Mesendoderm (in vitro differentiated cells): ENCODE data around the gene SSUH2.

ENCODE experiments used
- DNase-seq: peaks from one replicate; pipeline ENCODE4 v3.0.0; 2013
- H2AK5ac ChIP-seq: 2 replicates; pipeline ENCODE4 v1.6.1; 2013; ENCODE audit warnings: low read length, inconsistent platforms
- H2BK120ac ChIP-seq: 2 replicates; pipeline ENCODE4 v1.6.1; 2013; ENCODE audit warnings: low read depth, mild to moderate bottlenecking, low read length, moderate library complexity, mixed read lengths
- H2BK15ac ChIP-seq: replicated peaks from 2 replicates; pipeline ENCODE4 v1.6.1; 2013; ENCODE audit warnings: low read depth, mild to moderate bottlenecking, moderate library complexity
- H2BK5ac ChIP-seq: 2 replicates; pipeline ENCODE4 v1.6.1; 2013; ENCODE audit warnings: low read length, inconsistent platforms
- H3K18ac ChIP-seq: 2 replicates; pipeline ENCODE4 v1.6.1; 2013; ENCODE audit warnings: mild to moderate bottlenecking, low read length, mixed read lengths
- H3K23ac ChIP-seq: one replicate; pipeline ENCODE4 v1.6.1; 2013; ENCODE audit warnings: low read length
- H3K27ac ChIP-seq: 2 replicates; pipeline ENCODE4 v1.5.1; 2013; ENCODE audit warnings: low read depth, mild to moderate bottlenecking, inconsistent platforms, low read length, moderate library complexity
- H3K27me3 ChIP-seq: 2 replicates; pipeline ENCODE4 v1.6.1; 2013; ENCODE audit warnings: low read length, control low read depth, mild to moderate bottlenecking, inconsistent platforms; ENCODE audit not compliant: insufficient read depth, poor library complexity
- H3K36me3 ChIP-seq: 2 replicates; pipeline ENCODE4 v1.6.1; 2013; ENCODE audit warnings: low read length, inconsistent platforms; ENCODE audit not compliant: control insufficient read depth, insufficient read depth
- H3K4ac ChIP-seq: one replicate; pipeline ENCODE4 v1.6.1; 2013; ENCODE audit warnings: low read depth, mild to moderate bottlenecking, low read length, moderate library complexity
- H3K4me1 ChIP-seq: 2 replicates; pipeline ENCODE4 v1.6.1; 2013; ENCODE audit warnings: low read depth, low read length, inconsistent platforms; ENCODE audit not compliant: control insufficient read depth
- H3K4me2 ChIP-seq: 2 replicates; pipeline ENCODE4 v1.6.1; 2013; ENCODE audit warnings: low read length
- H3K4me3 ChIP-seq: 2 replicates; pipeline ENCODE4 v1.5.1; 2013; ENCODE audit warnings: mild to moderate bottlenecking, low read length
- H3K56ac ChIP-seq: one replicate; pipeline ENCODE4 v1.6.1; 2013; ENCODE audit warnings: low read length
- H3K79me1 ChIP-seq: 2 replicates; pipeline ENCODE4 v1.6.1; 2013; ENCODE audit warnings: low read length, inconsistent platforms
- H3K79me2 ChIP-seq: 2 replicates; pipeline ENCODE4 v1.6.1; 2013; ENCODE audit warnings: mild to moderate bottlenecking, low read length; ENCODE audit not compliant: control insufficient read depth, insufficient read depth
- H3K9ac ChIP-seq: 2 replicates; pipeline ENCODE4 v1.6.1; 2013; ENCODE audit warnings: low read length, inconsistent platforms
- H4K5ac ChIP-seq: one replicate; pipeline ENCODE4 v1.6.1; 2013; ENCODE audit warnings: low read length
- H4K8ac ChIP-seq: one replicate; pipeline ENCODE4 v1.6.1; 2013; ENCODE audit warnings: low read depth, mild to moderate bottlenecking, control low read depth, low read length, moderate library complexity
- WGBS: extraction: QIAGEN DNeasy Blood & Tissue Kit; methylation state at CpG from one replicate; pipeline ENCODE4 v1.1.7; 2013; ENCODE audit warnings: low lambda C conversion rate, missing lambda C conversion rate; ENCODE audit not compliant: insufficient coverage; ENCODE audit errors: extremely low coverage; 5-methylcytosine and 5-hydroxymethylcytosine counted together

SSUH2 gene

GRCh38 chr3:8641472-8641871 is 3.1 kb downstream of the SSUH2 start:
- Histone ChIP-seq H3K4me3 (no peak overlapping the region), H3K9ac (no peak overlapping the region), H3K79me1 (no peaks in the 10 kb centered on the region), H4K5ac (no peak overlapping the region), H3K4me2 (no peak overlapping the region), H4K8ac (no peak overlapping the region), H2BK15ac (no peak overlapping the region), H3K79me2 (no peaks in the 10 kb centered on the region), H3K18ac (no peak overlapping the region), H2BK5ac (no peak overlapping the region), H2BK120ac (no peak overlapping the region), H3K4ac (no peak overlapping the region), H3K36me3 (no peaks in the 10 kb centered on the region), H3K27me3 (no peaks in the 10 kb centered on the region), H3K4me1 (no peaks in the 10 kb centered on the region), H2AK5ac (no peak overlapping the region), H3K23ac (no peak overlapping the region), H3K56ac (no peak overlapping the region), H3K27ac (no peak overlapping the region)
- WGBS, result no CpG with 5 or more reads among the region's 7 CpGs
- DNase-seq, result no peak

- Histone ChIP-seq H3K27me3 (no peaks in the 10 kb centered on the region), H4K5ac (no peak overlapping the region), H2BK120ac (no peak overlapping the region), H3K4ac (no peak overlapping the region), H4K8ac (no peak overlapping the region), H3K36me3 (no peaks in the 10 kb centered on the region), H3K4me3 (no peak overlapping the region), H3K23ac (no peak overlapping the region), H3K27ac (no peak overlapping the region), H3K4me1 (no peaks in the 10 kb centered on the region), H3K9ac (no peak overlapping the region), H2BK5ac (no peak overlapping the region), H2BK15ac (no peak overlapping the region), H2AK5ac (no peak overlapping the region), H3K18ac (no peak overlapping the region), H3K56ac (no peak overlapping the region), H3K79me2 (no peaks in the 10 kb centered on the region), H3K4me2 (no peak overlapping the region), H3K79me1 (no peaks in the 10 kb centered on the region)
- no peak for DNase-seq
- no CpG with 5 or more reads among the region's 1 CpG for WGBS
Observed at GRCh38 chr3:8640223-8640622, 4.4 kb downstream of the SSUH2 start.

DNA sequence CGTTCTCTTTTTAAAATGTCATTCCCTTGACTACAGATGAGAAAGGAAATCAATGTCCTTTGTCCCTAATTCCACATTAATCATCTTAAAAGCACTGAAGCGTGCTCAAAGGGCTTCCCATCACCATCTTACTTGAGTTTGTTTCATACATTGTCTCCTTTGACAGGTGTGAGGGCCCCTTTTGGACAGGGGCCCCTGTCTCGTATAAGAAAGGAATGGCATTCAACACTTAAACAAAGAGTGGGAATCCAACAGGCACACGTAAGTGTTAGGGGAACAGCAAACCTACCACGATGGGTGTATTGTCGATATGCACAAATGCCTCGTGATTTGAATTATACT is 5.0 kb downstream of the SSUH2 start:
- no peak overlapping the region for H3K9ac ChIP-seq
- no peaks in the 10 kb centered on the region for H3K79me2 ChIP-seq
- H3K27ac ChIP-seq, result no peak overlapping the region
- H3K4ac ChIP-seq, result no peak overlapping the region
- DNase-seq, result no peak
- H3K79me1 ChIP-seq, result no peaks in the 10 kb centered on the region
- no peak overlapping the region for H3K18ac ChIP-seq
- H2BK5ac ChIP-seq, result no peak overlapping the region
- no peak overlapping the region for H3K4me3 ChIP-seq
- no peak overlapping the region for H2BK120ac ChIP-seq
- no peak overlapping the region for H3K4me2 ChIP-seq
- no peak overlapping the region for H3K56ac ChIP-seq
- H3K36me3 ChIP-seq, result no peaks in the 10 kb centered on the region
- no CpG with 5 or more reads among the region's 7 CpGs for WGBS
- no peak overlapping the region for H4K5ac ChIP-seq
- no peak overlapping the region for H2BK15ac ChIP-seq
- H3K4me1 ChIP-seq, result no peaks in the 10 kb centered on the region
- H2AK5ac ChIP-seq, result no peak overlapping the region
- no peak overlapping the region for H4K8ac ChIP-seq
- H3K23ac ChIP-seq, result no peak overlapping the region
- no peaks in the 10 kb centered on the region for H3K27me3 ChIP-seq

- H3K27ac ChIP-seq, result no peak overlapping the region
Observed at GRCh38 chr3:8638994-8639658, 5.5 kb downstream of the SSUH2 start.

GRCh38 chr3:8637348-8637747 is 7.2 kb downstream of the SSUH2 start:
- no peak overlapping the region for H2BK15ac ChIP-seq
- no peak overlapping the region for H4K8ac ChIP-seq
- H3K4me1 ChIP-seq, result no peaks in the 10 kb centered on the region
- H3K4me3 ChIP-seq, result no peak overlapping the region
- no peak overlapping the region for H2BK120ac ChIP-seq
- H4K5ac ChIP-seq, result no peak overlapping the region
- H3K27me3 ChIP-seq, result no peaks in the 10 kb centered on the region
- H2BK5ac ChIP-seq, result no peak overlapping the region
- no peak for DNase-seq
- H3K9ac ChIP-seq, result no peak overlapping the region
- H3K27ac ChIP-seq, result no peak overlapping the region
- no CpG with 5 or more reads among the region's 1 CpG for WGBS
- no peaks in the 10 kb centered on the region for H3K79me1 ChIP-seq
- H3K56ac ChIP-seq, result no peak overlapping the region
- no peak overlapping the region for H3K4me2 ChIP-seq
- no peak overlapping the region for H3K23ac ChIP-seq
- H3K36me3 ChIP-seq, result no peaks in the 10 kb centered on the region
- no peak overlapping the region for H2AK5ac ChIP-seq
- no peaks in the 10 kb centered on the region for H3K79me2 ChIP-seq
- H3K4ac ChIP-seq, result no peak overlapping the region
- H3K18ac ChIP-seq, result no peak overlapping the region

More at GRCh38 chr3:8638994-8639658, 5.5 kb downstream of the SSUH2 start:
- Histone ChIP-seq H3K4ac (no peak overlapping the region), H3K27me3 (no peaks in the 10 kb centered on the region), H3K79me2 (no peaks in the 10 kb centered on the region), H3K4me1 (no peaks in the 10 kb centered on the region), H3K36me3 (no peaks in the 10 kb centered on the region), H3K4me3 (no peak overlapping the region), H2BK15ac (no peak overlapping the region), H2BK120ac (no peak overlapping the region), H4K8ac (no peak overlapping the region), H3K56ac (no peak overlapping the region), H2BK5ac (no peak overlapping the region), H3K18ac (no peak overlapping the region), H3K4me2 (no peak overlapping the region), H4K5ac (no peak overlapping the region), H2AK5ac (no peak overlapping the region), H3K9ac (no peak overlapping the region), H3K23ac (no peak overlapping the region), H3K79me1 (no peaks in the 10 kb centered on the region)
- no CpG with 5 or more reads among the region's 13 CpGs for WGBS
- no peak for DNase-seq

DNA sequence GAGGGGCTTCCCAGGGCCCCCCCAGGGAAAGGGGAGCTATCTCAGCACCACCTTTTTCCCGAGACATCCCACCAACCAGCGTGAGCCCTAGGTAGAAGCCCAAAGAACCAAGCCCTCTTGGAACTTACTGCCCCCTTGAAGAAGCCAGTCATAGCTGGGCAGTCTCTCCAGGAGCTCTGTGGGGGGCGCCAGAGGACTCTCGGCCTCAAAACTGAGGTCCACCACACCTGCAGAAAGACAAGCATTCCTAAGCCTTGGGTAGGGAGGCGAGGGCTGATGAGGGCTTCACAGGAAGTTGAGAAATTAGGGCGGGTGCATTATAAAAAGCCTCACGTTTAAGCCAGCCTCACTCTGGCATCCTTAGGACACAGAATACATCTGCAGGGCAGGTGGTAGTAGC is 9.0 kb downstream of the SSUH2 start:
- Histone ChIP-seq H2BK5ac (no peak overlapping the region), H3K56ac (no peak overlapping the region), H2BK15ac (no peak overlapping the region), H3K79me1 (no peaks in the 10 kb centered on the region), H3K79me2 (no peaks in the 10 kb centered on the region), H2BK120ac (no peak overlapping the region), H4K8ac (no peak overlapping the region), H3K18ac (no peak overlapping the region), H3K27ac (no peak overlapping the region), H3K4me1 (no peaks in the 10 kb centered on the region), H3K27me3 (no peaks in the 10 kb centered on the region), H2AK5ac (no peak overlapping the region), H3K4ac (no peak overlapping the region), H3K4me2 (no peak overlapping the region), H3K36me3 (no peaks in the 10 kb centered on the region), H3K4me3 (no peak overlapping the region), H3K9ac (no peak overlapping the region), H3K23ac (no peak overlapping the region), H4K5ac (no peak overlapping the region)
- WGBS, result no CpG with 5 or more reads among the region's 7 CpGs
- DNase-seq, result peak; percentile 47
